HG02943 (cell line): ENCODE results near the gene DEFB132.
"Not testable (repeated sequence)": the region's sequence is repeated elsewhere in the genome, so short reads cannot be mapped to it uniquely, and the experiment has no call there.

Experiments
- ATAC-seq: cut with Tn5 transposase; IDR thresholded peaks from one replicate; pipeline ENCODE4 v1.9.1; 2021; ENCODE audit warnings: mild to moderate bottlenecking, low read depth, moderate library complexity; ENCODE audit not compliant: unreplicated experiment

DEFB132 gene, protein sequence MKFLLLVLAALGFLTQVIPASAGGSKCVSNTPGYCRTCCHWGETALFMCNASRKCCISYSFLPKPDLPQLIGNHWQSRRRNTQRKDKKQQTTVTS

DNA sequence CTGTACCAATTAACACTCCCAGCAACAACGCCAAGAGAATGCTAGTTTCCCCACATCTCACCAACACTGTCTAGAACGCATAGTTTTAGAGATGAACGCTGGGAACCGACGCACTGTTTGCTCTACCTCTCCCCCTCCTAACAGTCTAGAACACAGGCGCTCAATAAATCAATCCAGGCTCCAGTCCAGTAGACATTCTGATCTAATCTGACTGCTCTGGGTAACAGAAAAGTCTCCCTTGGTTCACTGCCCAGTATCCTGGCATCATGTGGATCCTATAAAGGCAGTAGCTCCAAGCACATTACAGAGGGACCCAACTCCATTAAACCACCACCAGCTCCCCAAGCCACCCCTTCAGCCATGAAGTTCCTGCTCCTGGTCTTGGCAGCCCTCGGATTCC is at the start of gene DEFB132:
DEFB132 (plus strand) TSS at position 306 of the 400 bp plus-strand sequence; CDS start at position 361, 55 bp downstream.
- no peak for ATAC-seq

DNA sequence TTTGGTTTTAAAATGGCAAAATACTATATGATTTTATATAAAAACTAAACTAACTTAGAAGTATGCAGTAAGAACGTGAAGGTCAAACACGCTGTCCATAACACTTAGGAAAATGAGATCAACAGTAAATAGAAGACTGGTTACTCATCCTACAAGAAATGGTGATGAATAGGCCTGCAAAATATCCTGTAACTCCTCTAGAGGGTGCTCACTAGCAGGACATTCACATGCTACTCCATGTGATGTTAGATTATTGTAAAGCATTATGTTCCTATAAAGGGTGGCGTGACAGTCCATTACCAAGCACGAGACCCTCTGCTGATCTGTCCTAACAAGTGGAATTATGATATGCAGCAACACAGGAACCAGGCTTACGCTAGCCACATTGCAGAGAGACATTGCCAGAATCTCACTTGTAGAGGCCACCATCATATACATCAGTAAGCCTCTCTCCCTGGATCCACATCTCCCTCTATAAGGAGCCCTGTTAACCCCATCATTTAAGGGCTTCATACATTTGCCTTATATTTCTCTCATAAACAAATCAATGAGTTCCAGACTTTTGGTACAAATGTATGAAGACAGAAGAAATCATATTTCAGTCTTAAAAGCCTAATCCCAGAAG is 48.5 kb upstream of the DEFB132 start:
- ATAC-seq: no peak

DNA sequence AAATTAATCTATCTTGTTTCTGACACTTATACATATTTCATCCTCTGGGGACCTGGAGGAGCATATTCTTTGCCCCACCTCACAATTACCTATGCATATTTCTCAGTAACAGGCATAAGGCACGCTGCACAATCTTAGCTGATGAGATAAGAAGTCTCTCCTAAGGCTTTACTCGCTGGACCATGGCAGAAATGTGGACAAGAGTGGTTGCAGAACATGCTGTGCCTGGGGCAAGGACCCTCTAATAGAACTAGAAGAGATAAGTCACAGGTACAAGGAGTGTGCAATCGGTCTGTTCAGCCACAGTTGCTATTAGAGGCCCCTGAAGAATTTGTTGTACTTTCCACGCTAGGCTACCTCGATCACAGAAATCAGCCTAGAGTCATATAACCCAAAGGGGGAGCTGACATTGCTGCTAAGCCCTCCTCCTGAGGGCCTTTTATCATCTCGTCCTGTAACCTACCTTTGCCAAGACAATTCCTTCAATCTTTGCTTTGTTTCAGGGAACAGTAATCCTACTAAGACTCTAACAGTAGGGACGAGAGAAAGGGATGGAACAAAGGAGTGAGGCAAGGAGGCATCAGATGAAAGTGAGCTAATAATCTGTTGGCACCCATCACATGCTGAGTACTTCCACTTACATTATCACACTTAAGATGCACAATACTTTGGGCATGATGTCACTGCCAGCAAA is 46.6 kb upstream of the DEFB132 start:
- no peak for ATAC-seq

DNA sequence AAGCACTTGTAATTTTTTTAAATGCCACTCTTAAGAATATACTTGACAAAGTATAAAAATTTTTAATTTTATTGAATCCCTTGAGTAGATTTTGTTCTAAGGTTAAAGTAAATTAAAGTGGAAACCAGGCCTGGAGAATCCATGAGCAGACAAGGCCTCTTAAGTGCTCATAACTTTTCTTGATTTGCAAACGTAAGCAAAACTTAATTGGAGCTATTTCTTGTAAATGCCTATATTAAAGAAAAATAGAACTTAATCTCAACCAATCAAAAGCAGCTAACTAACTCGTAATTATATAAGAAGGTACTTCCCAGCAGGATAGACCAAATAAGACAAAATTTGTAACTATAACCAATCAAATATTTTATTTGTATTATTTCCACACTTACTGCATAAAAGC is 43.1 kb upstream of the DEFB132 start:
- ATAC-seq: no peak

DNA sequence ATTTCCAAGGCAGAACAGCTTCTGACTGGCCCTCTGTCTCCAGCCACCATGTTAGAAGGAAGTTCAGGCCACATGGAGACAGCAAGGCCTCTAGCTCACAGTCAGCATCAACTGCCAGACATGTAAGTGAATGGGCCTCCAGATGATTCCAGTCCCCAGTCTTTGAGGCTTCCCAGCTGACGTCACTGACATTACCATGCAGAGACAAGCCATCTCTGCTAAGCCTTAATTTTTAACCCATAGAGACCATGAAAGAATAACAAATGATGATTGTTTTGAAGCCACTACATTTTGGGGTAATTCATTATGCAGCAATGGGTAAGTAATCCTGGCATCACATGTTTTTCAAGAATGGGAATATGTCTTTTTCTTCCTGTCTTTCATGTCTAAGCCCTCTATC is 41.7 kb upstream of the DEFB132 start:
- ATAC-seq: no peak

DNA sequence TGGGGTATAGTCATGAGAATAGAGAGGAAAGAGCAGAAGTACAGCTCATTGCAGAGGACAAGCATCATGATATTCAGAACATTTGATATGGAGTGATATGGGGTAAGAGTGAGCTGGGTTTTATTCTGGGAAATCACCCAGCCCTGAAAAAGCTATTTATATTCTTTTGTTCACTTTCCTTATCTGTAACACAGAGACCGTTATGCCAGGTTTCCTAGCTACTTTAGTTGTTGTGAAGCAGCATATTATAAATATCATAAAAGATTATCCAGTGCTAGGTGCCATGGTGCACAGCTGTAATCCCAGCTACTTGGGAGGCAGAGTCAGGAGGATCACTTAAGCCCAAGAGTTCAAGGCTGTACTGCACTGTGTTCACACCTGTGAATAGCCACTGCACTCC is 40.3 kb upstream of the DEFB132 start:
- no peak for ATAC-seq

DNA sequence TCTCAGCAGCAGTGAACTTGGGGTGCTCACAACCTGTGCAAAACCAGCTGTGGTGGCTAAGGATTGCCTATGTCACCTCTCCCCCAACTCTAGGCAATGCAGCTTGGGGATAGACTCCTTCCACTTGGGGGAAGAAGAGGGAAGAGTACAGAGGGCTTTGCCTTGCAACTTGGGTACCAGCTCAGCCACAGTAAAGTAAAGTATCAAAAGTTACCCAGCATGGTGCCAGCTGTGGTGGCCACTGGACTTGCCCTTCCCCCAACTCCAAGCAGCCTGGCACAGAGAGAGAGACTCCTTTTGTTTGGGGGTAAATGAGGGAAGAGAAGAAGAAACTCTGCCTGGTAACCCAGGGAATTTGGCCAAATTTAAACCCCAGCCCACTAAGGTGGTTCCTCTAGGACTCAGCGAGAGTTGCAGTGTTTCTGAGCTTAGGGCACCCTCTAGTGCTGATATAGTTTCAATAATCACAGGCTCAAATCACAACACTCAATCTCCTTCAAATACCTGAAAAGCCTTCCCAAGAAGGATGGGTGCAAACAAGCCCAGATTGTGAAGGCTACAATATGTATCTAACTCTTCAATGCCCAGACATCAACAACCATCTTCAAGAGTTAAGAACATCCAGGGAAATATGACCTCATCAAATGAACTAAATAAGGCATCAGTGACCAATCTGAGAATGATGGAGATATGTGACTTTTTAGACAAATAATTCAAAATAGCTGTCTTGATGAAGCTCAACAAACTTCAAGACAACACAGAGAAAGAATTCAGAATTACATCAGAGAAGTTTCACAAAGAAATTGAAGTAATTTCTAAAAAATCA is 38.0 kb upstream of the DEFB132 start:
- ATAC-seq: no peak

DNA sequence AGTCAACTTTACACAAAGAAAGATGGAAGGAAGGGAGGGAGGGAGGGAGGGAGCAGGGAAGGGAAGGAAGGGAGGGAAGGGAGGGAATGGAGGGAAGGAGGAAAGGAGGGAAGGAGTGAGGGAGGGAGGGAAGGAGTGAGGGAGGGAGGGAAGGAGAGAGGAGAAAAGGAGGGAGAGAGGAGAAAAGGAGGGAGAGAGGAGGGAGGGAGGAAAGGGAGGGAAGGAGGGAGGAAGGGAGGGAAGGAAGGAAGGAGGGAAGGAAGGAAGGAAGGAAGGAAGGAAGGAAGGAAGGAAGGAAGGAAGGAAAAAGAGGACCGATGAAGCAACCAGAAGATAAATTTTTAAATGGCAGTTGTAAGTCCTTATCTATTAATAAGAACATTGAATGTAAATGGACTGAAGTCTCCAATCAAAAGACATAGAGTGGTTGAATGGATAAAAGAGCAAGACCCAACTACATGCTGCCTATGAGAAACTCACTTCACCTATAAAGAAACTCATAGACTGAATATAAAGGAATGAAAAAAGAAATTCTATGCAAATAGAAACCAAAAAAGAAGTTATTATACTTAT is 36.2 kb upstream of the DEFB132 start:
- no peak for ATAC-seq

DNA sequence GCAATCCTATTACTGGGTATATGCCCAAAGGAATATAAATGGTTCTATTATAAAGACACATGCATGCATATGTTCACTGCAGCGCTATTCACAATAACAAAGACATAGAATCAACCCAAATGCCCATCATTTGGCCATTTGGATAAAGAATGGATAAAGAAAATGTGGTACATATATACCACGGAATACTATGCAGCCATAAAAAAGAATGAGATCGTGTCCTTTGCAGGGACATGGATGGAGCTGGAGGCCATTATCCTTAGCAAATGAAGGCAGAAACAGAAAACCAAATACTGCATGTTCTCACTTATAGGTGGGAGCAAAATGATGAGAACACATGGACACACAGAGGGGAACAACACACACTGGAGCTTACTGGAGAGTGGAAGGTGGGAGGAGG is 31.6 kb upstream of the DEFB132 start:
- not testable (repeated sequence) for ATAC-seq

DNA sequence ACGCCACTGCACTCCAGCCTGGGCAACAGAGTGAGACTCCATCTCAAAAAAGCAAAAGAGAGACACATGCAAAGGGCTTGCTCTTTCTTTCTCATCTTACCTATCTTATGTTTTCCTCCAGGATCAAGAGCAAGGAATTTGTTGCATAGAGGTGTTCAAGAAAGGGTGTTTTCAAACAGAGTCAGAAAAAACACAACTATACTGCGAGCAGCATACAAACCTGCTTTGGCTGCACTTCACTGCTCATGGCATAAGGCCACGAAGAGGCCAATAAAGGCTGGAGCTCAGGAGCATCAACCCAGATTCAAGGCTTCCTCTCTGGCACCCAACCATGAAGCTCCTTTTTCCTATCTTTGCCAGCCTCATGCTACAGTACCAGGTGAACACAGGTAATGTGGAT is 30.6 kb upstream of the DEFB132 start, which contains the start of gene DEFB129:
DEFB129 (plus strand) TSS at position 301 of the 400 bp plus-strand sequence; CDS start at position 332, 31 bp downstream.
- no peak for ATAC-seq

DNA sequence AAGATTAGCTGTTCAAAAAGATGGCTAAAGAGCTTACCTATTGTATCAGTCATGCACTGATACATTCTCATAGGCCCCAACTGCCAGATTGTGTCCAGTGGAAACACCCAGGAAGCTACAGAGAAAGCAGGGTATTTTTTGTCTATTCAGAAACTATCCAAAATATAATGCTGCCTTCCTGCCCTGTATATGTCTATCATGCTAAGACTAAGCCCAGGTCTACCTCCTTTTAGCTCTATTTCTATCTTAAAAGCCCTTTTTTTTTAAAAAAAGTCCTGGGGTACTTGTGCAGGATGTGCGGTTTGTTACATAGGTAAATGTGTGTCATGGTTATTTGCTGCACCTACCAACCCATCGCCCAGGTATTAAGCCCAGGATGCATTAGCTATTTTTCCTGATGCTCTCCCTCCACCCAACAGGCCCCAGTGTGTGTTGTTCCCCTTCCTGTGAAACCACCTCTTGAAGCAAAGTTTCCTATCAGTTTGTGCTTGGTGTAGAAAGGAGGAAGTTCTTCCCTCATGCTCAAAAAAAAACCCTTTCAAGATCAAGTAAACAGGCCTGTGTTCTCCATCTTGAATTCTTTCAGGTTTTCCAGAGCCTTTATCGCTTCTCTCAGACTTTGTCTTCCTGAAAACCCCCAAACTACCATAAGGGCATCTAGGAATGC is 30.0 kb upstream of the DEFB132 start:
- no peak for ATAC-seq

DNA sequence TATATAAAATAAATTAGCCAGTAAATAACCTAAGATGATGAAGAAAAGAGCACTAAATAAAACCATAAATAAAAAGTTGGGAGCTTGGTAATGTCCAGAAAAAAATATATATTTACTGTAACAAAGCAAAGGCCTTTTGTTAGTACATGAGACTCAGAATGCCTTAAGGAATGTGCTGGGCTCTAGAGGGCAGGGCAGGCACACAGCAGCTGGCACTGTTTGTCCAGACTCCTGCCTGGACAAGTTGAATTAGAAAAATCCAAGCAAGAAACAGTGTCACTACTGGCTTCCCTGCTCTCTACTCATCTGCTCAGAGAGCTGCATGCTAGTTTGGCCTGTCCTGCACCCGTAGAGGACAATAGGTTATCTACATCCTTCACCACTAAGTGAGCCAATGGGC is 21.6 kb upstream of the DEFB132 start:
- no peak for ATAC-seq

DNA sequence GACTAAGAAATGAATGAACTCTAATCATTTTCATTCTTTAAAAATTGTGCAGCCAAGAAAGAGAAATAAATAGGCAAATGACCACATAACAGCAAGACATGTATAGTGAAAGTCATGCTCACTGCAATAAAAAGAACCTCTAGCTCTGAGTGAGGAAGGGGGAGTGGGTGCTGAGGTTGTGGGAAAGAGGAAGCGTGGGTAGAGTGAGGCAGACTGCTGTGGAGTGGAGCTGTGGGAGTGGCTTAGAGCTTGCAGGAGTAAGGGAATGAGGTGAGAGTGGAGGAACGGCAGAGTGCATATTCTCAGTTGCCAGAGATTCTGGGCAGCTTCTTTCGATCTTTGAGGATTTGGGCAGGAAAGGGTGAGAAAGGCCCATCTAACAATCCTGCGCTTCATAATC is 20.0 kb upstream of the DEFB132 start:
- ATAC-seq: no peak

DNA sequence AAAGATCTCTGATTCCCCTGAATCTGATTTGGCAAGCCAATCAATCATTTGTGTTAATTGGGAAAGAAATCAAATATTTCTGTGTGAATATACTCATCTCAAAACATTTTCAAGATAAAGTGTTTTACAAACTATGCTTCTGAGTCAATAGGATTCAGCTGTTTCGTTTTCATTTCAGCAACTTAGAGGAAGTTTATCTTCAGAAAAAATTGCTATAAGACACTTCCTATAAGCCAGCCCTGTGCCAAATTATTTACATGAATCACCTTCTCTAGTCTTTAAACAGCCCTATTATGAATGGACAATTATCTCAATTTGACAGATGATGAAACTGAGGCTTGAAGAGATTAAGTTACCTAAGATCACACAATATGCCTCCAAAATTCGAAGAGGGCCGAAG is 19.6 kb upstream of the DEFB132 start:
- no peak for ATAC-seq

DNA sequence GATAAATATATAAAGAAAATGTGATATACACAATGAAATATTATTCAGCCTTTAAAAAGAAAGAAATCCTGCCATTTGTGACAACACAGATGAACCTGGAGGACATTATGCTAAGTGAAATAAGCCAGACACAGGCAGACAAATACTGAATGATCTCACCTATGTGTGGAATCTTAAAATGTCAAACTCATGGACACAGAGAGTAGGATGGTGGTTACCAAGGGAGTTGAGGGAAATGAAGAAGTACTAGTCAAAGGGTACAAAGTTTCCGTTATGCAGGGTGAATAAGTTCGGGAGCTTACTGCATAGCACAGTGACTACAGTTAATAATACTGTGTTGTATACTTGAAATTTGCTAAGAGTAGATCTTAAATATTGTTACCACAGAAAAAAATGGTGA is 14.6 kb upstream of the DEFB132 start:
- no peak for ATAC-seq

DNA sequence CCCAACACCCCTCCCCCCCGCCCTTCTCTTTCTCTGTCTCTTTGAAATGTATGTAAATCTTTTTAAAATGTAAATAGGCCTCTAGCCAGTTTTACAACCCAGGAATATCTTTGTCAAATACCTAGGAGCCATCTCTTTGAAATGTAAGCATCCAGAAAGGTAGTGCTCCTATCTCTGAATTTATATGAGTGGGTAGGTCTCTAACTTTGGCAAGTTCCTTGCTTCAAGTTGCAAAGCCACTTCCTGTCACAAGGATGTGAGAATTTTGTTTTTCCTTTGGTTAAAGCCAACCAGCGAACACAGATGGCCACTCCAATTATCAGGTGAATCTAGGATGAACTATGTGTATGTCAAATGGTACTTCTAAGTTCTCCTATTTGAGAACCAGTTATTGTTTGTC is 6.2 kb upstream of the DEFB132 start:
- no peak for ATAC-seq

DNA sequence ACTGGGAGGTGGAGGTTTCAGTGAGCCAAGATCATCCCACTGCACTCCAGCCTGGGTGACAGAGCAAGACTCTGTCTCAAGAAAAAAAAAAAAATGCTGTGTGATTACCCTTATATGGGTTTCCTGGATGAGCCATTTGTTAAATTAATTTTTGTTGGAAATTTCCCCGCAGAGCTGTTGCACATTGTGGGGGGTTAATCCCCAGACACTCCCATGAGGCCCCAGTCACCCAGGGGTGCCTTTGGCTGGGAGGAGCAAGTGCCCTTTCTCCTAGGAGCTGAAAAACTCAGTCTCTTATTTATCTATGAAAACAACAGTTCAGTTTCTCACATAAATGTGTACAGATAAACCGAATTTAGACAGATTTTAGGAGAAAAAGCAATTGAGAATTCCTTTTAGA is 4.7 kb upstream of the DEFB132 start:
- ATAC-seq: no peak

DNA sequence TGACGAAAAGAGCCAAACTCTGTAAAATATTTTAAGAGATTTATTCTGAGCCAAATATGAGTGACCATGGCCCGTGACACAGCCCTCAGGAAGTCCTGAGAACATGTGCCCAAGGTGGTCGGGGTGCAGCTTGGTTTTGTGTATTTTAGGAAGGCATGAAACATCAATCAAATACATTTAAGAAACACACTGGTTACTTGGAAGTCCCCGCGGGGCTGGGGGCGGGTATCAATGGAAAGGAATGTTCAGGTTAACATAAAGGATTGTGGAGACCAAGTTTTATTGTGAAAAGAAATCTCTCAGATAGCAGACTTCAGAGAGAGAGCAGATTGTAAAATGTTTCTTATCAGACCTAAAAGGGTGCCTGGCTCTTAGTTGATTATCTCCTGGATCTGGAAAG is 4.1 kb upstream of the DEFB132 start:
- not testable (repeated sequence) for ATAC-seq

DNA sequence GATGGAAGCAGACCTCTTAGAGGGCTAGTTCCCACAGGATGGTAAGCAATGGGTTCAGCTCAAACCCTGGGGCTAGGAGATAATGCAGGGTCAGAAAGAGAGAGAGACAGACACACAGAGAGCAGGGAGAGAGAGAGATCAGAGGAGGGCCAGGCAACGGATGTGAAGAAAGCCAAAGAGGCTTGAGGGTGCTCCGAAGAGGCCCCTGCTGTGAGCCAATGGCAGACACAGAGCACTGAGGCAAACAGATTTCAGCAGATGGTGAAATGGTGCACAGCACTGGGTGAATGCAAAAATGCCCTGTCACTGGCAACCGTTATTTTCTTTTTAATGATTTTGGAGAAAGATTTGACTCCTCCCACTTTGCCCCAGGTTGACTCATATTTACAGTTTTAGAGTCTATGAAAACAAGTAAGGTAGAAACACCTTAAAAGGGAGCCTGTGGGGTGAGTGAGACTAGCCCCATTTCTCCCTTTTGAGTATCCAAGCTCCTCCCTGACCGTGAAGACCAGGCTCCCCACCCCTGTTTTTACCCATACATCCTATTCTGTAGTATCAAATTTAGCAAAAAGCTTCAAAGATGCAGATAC is 840 bp downstream of the DEFB132 start:
- ATAC-seq: no peak

DNA sequence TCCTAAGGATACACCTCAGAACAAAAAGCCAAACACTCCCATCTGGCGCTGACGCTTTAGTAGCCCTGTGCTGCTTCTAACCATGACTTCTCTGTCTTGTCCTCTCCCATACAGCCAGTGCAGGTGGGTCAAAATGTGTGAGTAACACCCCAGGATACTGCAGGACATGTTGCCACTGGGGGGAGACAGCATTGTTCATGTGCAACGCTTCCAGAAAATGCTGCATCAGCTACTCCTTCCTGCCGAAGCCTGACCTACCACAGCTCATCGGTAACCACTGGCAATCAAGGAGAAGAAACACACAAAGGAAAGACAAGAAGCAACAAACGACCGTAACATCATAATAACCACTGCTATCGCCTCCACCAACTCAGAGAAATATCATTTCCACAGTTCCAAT is 1.4 kb downstream of the DEFB132 start:
- ATAC-seq: no peak
